SK-N-SH treated with all-trans-retinoic acid at 6 μM for 48 hours (cell line): ENCODE measurements around the gene SSBP2.

Experiments
- BACH2 ChIP-seq: fragments of 250-450 bp; sonication (Bioruptor Pico); IDR thresholded peaks from 2 replicates; pipeline ENCODE4 v1.9.0; 2021; ENCODE audit warnings: mild to moderate bottlenecking, borderline replicate concordance
- ISL1 ChIP-seq: fragments of 250-450 bp; sonication (Bioruptor Pico); IDR thresholded peaks from 2 replicates; pipeline ENCODE4 v2.1.2; 2022; ENCODE audit warnings: mild to moderate bottlenecking, moderate library complexity
- PATZ1 ChIP-seq: fragments of 250-450 bp; sonication (Bioruptor Pico); IDR thresholded peaks from 2 replicates; pipeline ENCODE4 v1.8.0; 2020; ENCODE audit warnings: mild to moderate bottlenecking, moderate library complexity, borderline replicate concordance
- POU6F1 ChIP-seq: fragments of 250-450 bp; sonication (Bioruptor Pico); IDR thresholded peaks from 2 replicates; pipeline ENCODE4 v1.8.0; 2021; ENCODE audit warnings: low read depth, mild to moderate bottlenecking, moderate library complexity, borderline replicate concordance
- ZFP3 ChIP-seq: fragments of 250-450 bp; sonication (Bioruptor Pico); IDR thresholded peaks from 2 replicates; pipeline ENCODE4 v1.5.0; 2020; ENCODE audit warnings: mild to moderate bottlenecking, moderate library complexity
- ZFP30 ChIP-seq: fragments of 450-650 bp; formaldehyde crosslinking; IDR thresholded peaks from 2 replicates; pipeline ENCODE4 v1.5.0; 2022; ENCODE audit warnings: mild to moderate bottlenecking, moderate library complexity
- ZNF8 ChIP-seq: fragments of 450-650 bp; formaldehyde crosslinking; IDR thresholded peaks from 2 replicates; pipeline ENCODE4 v1.5.0; 2020; ENCODE audit warnings: mild to moderate bottlenecking, moderate library complexity

GRCh38 chr5:81429985-81430384 is 320.9 kb downstream of the SSBP2 start:
- no peak for TF ChIP-seq PATZ1 (CRISPR knock-in tag)
- no peak for TF ChIP-seq ZFP3 (CRISPR knock-in tag)
- TF ChIP-seq POU6F1 (CRISPR knock-in tag): no peak
- TF ChIP-seq BACH2 (CRISPR knock-in tag): no peak
- TF ChIP-seq ZFP30: no peak
- no peak for TF ChIP-seq ZNF8 (CRISPR knock-in tag)
- TF ChIP-seq ISL1 (CRISPR knock-in tag): no peak
